Measurements from ENCODE around the gene SETD4.
"Not testable (repeated sequence)": the region's sequence is repeated elsewhere in the genome, so short reads cannot be mapped to it uniquely, and the experiment has no call there.

The SETD4 gene

GRCh38 chr21:36077758-36078157 is 17.4 kb upstream of the SETD4 start:
- DNase-seq = no peak

DNA sequence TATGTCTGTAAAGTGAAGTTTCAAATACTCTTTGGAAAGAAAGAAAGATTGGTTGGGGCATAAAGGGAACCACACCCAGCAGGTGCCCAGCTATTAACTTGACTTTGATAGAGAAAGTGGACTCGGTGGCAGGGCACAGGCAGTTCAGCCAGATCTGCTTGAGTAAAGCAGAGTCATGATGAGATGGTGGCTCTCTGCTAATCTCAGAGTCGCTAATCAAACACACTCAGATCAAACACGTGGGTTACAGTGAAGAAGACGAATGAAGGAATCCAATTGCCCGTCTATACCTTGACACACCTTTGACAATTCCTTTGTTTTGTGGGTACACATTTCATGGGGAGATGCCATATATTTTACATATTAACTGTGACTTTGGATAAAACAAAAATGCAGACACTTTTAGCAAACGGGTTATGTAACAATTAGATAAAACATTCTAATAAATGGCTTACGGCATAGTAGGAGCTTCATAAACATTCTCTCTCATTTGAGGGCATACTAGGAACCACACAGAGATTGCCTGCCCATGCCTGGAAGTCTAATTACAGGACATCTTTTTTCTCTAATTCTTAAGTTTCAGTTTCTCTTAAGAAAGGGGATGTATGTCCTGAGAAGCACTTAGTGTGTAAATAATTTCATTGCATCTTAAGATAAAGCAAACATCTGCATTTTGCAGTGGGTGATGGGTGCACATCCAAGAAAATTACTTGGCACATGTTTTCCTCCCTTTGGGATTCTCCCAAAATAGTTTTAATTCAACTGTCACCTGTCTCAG is 16.7 kb upstream of the SETD4 start:
- DNase-seq = no peak

DNA sequence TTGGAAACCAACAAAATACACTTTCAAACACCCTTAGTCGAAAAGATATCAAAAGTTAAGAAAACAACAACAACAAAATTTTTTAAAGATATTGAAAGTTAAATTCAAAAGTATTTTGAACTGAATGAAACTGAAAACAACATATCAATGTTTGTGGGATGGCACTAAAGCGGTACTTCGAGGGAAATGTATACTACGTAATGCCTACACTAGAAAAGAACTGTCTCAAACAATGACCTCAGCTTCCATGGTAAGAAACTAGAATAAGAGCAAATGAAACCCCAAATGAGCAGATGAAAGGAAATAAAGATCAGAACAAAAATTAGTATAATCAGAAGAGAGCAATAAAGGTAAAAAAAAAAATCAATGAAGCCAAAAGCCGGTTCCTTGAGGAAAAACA is 15.6 kb upstream of the SETD4 start:
- no peak for DNase-seq

DNA sequence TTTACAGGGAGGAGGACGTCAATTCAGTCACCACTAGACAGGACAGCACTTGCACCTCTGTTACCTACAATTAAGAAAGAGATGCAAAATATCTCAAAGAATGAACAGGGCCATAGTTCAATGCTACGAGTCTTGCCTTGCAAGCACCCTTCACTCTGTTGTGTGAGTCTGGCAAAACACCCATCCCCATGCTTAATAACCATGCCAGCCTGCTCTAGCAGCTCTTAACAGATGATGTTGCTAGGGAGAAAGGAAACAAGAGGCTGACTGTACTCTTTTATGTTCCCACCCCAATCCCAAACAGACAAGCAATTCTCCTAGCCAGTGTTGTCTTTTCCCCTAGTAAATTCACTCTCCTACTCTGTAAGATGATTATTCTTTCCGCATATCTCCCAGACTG is 14.8 kb upstream of the SETD4 start:
- no peak for DNase-seq

DNA sequence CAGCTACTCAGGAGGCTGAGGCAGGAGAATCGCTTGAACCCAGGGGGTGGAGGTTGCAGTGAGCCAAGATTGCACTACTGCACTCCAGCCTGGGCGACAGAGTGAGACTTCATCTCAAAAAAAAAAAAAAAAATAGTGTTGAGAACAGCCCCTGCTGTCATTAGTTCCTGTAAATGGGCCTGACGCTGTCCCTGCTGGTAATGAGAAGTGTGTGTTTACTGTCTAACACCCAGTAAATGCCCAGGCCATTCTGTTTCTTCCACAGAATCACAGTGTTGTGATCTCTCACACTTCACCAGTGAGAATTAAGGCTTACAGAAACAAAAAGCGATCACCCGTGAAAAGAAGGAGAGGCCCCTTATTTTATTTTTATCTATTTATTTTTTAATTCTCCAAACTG is 13.6 kb upstream of the SETD4 start:
- DNase-seq = not testable (repeated sequence)

GRCh38 chr21:36073181-36073580 is 12.9 kb upstream of the SETD4 start:
- no peak for DNase-seq

- DNase-seq = no peak
Measured at GRCh38 chr21:36072453-36073162, 12.3 kb upstream of the SETD4 start.

- DNase-seq = no peak
Measured at GRCh38 chr21:36070999-36071398, 10.7 kb upstream of the SETD4 start.

GRCh38 chr21:36069713-36070583 is 9.6 kb upstream of the SETD4 start, which contains the start of gene CBR1:
Gene CBR1 (plus strand): TSS chr21:36070024. CDS start chr21:36070116, 92 bp downstream.
- peak; percentile 71 to 88 (median 82) for DNase-seq

GRCh38 chr21:36068748-36069398 is 8.5 kb upstream of the SETD4 start:
- no peak for DNase-seq

DNA sequence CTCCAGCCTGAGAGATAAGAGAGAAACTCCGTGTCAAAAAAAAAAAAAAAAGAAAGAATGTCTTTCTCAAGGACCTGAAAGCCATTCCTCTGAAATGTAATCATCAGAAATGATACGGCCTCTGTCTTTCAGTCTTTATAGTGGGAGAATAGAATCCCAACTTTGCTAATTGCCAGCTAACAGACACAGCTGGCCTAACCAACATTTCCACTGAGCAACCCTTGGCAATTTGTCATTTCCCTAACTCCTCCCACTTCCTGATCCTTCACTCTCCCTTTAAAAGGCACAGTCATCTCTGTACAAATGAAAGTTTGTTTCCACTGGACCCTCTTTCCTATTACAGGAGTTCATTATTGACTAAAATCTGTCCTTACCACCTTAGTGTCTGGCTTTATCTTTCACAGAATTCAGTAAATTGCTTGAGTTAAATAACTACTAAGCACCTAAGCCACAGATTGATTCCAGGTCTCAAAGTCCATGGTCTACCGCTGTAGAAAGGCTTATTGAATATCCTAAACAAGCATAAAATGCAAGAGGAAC is 5.2 kb upstream of the SETD4 start:
- no peak for DNase-seq

DNA sequence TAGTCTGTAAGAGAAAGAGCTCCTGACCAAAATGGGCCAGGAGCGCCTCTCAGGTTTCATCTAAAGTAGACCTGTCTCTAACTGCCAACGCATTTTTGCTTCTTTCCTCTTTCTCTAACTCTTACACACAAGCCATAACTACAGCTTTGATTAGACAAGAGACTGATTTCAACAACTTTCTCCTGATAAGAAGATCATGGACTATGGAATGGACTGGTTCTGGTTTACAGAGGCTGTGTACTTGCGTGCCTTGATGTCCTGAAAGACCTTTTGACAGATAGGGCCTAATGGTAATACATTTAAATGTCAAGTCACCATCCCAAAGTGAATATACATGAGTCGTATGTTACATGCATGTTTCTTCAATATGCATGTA is 3.7 kb upstream of the SETD4 start:
- no peak for DNase-seq

DNA sequence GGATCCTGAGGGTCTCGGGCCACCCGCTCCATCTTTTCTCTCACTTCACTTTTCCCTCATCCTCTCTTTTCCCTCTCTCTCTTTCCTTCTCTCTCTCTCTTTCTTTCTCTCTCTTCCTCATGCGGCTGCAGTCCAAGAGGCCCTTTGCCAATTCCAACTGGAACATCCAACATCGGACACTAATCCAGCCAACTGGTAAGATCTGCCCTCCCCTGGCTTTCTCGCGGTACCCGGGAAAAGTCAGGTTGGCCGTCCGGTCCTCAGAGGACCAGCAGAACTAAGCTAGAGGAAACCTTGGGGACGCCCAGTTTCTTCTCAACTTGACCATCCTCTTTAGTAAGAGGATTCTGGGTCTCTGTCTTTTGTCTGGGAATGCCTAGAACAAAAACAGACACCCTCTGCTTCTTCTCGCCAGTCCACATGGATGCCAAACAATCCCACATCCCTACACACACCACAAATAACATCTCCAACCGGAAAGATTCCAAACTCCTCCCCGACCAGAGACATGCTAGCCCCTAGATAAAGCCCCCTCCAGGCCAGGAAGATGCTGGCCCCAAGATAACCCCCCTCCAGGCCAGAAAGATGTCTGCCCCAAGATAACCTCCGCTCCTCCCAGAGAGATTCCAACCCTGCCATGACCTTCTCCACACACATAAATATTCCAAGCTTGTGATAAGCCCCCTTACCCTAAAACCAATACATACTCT is 3.2 kb upstream of the SETD4 start:
- no peak for DNase-seq

DNA sequence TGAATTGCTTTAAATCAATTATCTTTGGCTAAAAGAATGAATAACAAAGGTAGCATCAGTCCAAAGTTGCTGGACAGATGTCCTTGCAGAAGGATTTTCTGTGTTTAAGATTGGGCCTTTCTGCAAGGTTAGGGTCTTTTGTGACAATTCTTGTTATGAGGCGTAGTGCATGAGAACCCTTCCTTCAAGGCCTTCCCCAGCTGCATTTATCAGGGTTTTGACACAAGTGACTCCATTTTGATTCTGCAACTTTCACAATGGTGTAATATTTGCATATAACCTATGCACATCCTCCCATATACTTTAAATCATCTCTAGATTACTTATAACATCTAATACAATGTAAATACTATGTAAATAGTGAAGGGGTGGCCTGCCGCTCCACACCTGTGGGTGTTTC is 1.1 kb upstream of the SETD4 start:
- no peak for DNase-seq

- DNase-seq = peak in 1 of 6 experiments; percentile 41
Measured at GRCh38 chr21:36059823-36060158, 535 bp downstream of the SETD4 start.

GRCh38 chr21:36055551-36055950 is 4.8 kb downstream of the SETD4 start:
- no peak for DNase-seq

GRCh38 chr21:36053715-36054062 is 6.6 kb downstream of the SETD4 start:
- DNase-seq = no peak

GRCh38 chr21:36052860-36053714 is 7.2 kb downstream of the SETD4 start:
- DNase-seq = no peak

GRCh38 chr21:36048357-36048756 is 12.0 kb downstream of the SETD4 start:
- no peak for DNase-seq

DNA sequence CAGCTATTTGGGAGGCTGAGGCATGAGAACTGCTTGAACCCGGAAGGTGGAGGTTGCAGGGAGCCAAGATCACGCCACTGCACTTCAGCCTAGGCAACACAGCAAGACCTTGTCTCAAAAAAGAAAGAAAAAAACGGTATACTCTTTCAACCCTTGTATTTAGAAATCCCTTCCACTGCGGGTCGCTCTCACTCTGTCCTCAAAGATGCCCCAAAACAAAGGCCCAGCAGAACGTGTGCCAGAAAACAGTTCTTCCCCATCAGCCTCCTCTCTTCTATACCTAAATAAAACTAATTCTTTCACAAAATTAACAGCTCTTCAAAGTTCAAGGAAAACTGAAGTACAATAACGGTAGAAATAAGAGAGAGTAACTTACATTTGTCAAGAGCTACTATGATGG is 13.2 kb downstream of the SETD4 start:
- no peak for DNase-seq

DNA sequence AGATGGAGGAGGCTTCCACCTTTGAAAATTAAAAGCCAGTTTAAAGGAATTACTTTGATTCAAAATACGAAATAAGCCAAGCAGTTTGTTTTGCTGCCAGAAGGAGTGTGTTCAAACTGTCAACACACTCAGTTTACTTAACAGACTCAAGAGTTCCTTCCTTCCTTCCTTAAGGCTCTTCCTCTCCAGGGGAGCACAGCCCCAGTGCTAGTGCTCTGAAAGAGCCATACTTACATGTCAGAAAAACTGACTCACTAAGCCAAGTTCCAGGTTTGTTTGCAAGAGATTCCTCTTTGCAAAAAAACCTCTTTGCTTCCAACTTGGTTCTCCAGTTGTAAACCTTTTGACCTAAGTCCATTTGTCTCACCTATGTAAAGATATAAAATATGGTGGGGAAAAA is 14.3 kb downstream of the SETD4 start:
- DNase-seq = no peak

Data from stimulated activated naive CD4-positive, alpha-beta T cell (primary cell).